ENCODE data around the gene PHACTR1. TPM values are rescaled to one million over a fixed set of nuclear protein-coding genes. Genes with fewer than 3 reads are reported as not detected.
"Not testable (repeated sequence)": the region's sequence is repeated elsewhere in the genome, so short reads cannot be mapped to it uniquely, and the experiment has no call there.

The PHACTR1 gene
- total and polyA plus RNA-seq, 4 experiments from 2014 or later, result 0.03 to 0.44 (median 0.42) TPM

- no peaks in the 10 kb centered on the region for H3K9me3 Mint-ChIP-seq
- CTCF ChIA-PET (ENCODE audit: partially characterized antibody), result interaction anchor here (1.1 kb wide), 1 partner anchor 19 kb away, joined by 4 read pairs; no protein-coding TSS in a partner anchor
- no peak overlapping the region for H3K27ac ChIP-seq (ENCODE audit: low read depth, low read length)
Measured at GRCh38 chr6:12939314-12939713, 222.7 kb downstream of the PHACTR1 start.

GRCh38 chr6:12941422-12941821 lies 224.9 kb downstream of the PHACTR1 start:
- Mint-ChIP-seq H3K4me3 (no peak overlapping the region), H3K36me3 (no peaks in the 10 kb centered on the region), H3K27ac (no peak overlapping the region), H3K27me3 (peaks cover 8% of the 10 kb centered on the region in 2 donors), H3K4me1 (no peaks in the 10 kb centered on the region), H3K9me3 (no peaks in the 10 kb centered on the region)
- intact Hi-C loops (cut with micrococcal nuclease), result no loop called here
- CTCF ChIA-PET (ENCODE audit: partially characterized antibody), result no interaction called here
- H3K36me3 ChIP-seq (ENCODE audit: insufficient read depth, low read length), result no peaks in the 10 kb centered on the region
- no peaks in the 10 kb centered on the region for H3K9me3 ChIP-seq (ENCODE audit: control insufficient read depth in 1 of 2, low read length in 2 of 2)
- H3K4me3 ChIP-seq (ENCODE audit: low read length in 2 of 2), result no peak overlapping the region
- no peaks in the 10 kb centered on the region for H3K27me3 ChIP-seq (ENCODE audit: insufficient read depth, low read length)
- POLR2A ChIA-PET (ENCODE audit: partially characterized antibody), result no interaction called here
- no peak overlapping the region for H3K27ac ChIP-seq (ENCODE audit: low read depth, low read length)
- DNase-seq, result no peak
- no peaks in the 10 kb centered on the region for H3K4me1 ChIP-seq (ENCODE audit: insufficient read depth, low read length)

More at GRCh38 chr6:12939314-12939713, 222.7 kb downstream of the PHACTR1 start:
- POLR2A ChIA-PET (ENCODE audit: partially characterized antibody), result no interaction called here
- intact Hi-C loops (cut with micrococcal nuclease), result no loop called here
- H3K9me3 ChIP-seq (ENCODE audit: control insufficient read depth in 1 of 2, low read length in 2 of 2), result no peaks in the 10 kb centered on the region
- H3K27me3 ChIP-seq (ENCODE audit: insufficient read depth, low read length), result no peaks in the 10 kb centered on the region
- no peak for DNase-seq
- Mint-ChIP-seq H3K4me3 (no peak overlapping the region), H3K27me3 (peaks cover 1 to 2% of the 10 kb centered on the region in 2 donors), H3K4me1 (no peaks in the 10 kb centered on the region), H3K27ac (no peak overlapping the region), H3K36me3 (no peaks in the 10 kb centered on the region)
- no peaks in the 10 kb centered on the region for H3K36me3 ChIP-seq (ENCODE audit: insufficient read depth, low read length)
- H3K4me3 ChIP-seq (ENCODE audit: low read length in 2 of 2), result no peak overlapping the region
- no peaks in the 10 kb centered on the region for H3K4me1 ChIP-seq (ENCODE audit: insufficient read depth, low read length)

GRCh38 chr6:12943549-12943948 lies 227.0 kb downstream of the PHACTR1 start:
- Mint-ChIP-seq H3K4me1 (no peaks in the 10 kb centered on the region), H3K27ac (no peak overlapping the region), H3K4me3 (no peak overlapping the region), H3K9me3 (no peaks in the 10 kb centered on the region), H3K36me3 (no peaks in the 10 kb centered on the region), H3K27me3 (peaks cover 8 to 9% of the 10 kb centered on the region in 2 donors)
- Histone ChIP-seq H3K36me3 (ENCODE audit: insufficient read depth, low read length) (no peaks in the 10 kb centered on the region), H3K4me3 (ENCODE audit: low read length in 2 of 2) (no peak overlapping the region), H3K27me3 (ENCODE audit: insufficient read depth, low read length) (no peaks in the 10 kb centered on the region), H3K27ac (ENCODE audit: low read depth, low read length) (no peak overlapping the region), H3K9me3 (ENCODE audit: control insufficient read depth in 1 of 2, low read length in 2 of 2) (no peaks in the 10 kb centered on the region), H3K4me1 (ENCODE audit: insufficient read depth, low read length) (no peaks in the 10 kb centered on the region)
- no peak for DNase-seq
- ChIA-PET POLR2A (ENCODE audit: partially characterized antibody) (no interaction called here), CTCF (ENCODE audit: partially characterized antibody) (no interaction called here)
- intact Hi-C loops (cut with micrococcal nuclease), result no loop called here

- Mint-ChIP-seq H3K27me3 (peaks cover 8 to 9% of the 10 kb centered on the region in 2 donors), H3K27ac (no peak overlapping the region), H3K4me1 (no peaks in the 10 kb centered on the region), H3K9me3 (no peaks in the 10 kb centered on the region), H3K36me3 (no peaks in the 10 kb centered on the region), H3K4me3 (no peak overlapping the region)
- no peaks in the 10 kb centered on the region for H3K9me3 ChIP-seq (ENCODE audit: control insufficient read depth in 1 of 2, low read length in 2 of 2)
- no peak for DNase-seq
- no peaks in the 10 kb centered on the region for H3K4me1 ChIP-seq (ENCODE audit: insufficient read depth, low read length)
- ChIA-PET POLR2A (ENCODE audit: partially characterized antibody) (no interaction called here), CTCF (ENCODE audit: partially characterized antibody) (no interaction called here)
- no peaks in the 10 kb centered on the region for H3K27me3 ChIP-seq (ENCODE audit: insufficient read depth, low read length)
- no peak overlapping the region for H3K4me3 ChIP-seq (ENCODE audit: low read length in 2 of 2)
- intact Hi-C loops (cut with micrococcal nuclease), result no loop called here
- no peaks in the 10 kb centered on the region for H3K36me3 ChIP-seq (ENCODE audit: insufficient read depth, low read length)
- H3K27ac ChIP-seq (ENCODE audit: low read depth, low read length), result no peak overlapping the region
Measured at GRCh38 chr6:12944001-12944400, 227.4 kb downstream of the PHACTR1 start.

- H3K36me3 ChIP-seq (ENCODE audit: insufficient read depth, low read length); H3K9me3 Mint-ChIP-seq; H3K27me3 ChIP-seq (ENCODE audit: insufficient read depth, low read length); CTCF ChIA-PET (ENCODE audit: partially characterized antibody); H3K27ac Mint-ChIP-seq; POLR2A ChIA-PET (ENCODE audit: partially characterized antibody); DNase-seq; H3K36me3 Mint-ChIP-seq; H3K9me3 ChIP-seq (ENCODE audit: control insufficient read depth in 1 of 2, low read length in 2 of 2); H3K27me3 Mint-ChIP-seq; H3K27ac ChIP-seq (ENCODE audit: low read depth, low read length); H3K4me1 Mint-ChIP-seq; intact Hi-C loops (cut with micrococcal nuclease); H3K4me3 ChIP-seq (ENCODE audit: low read length in 2 of 2); H3K4me1 ChIP-seq (ENCODE audit: insufficient read depth, low read length); H3K4me3 Mint-ChIP-seq: not testable (repeated sequence)
Measured at GRCh38 chr6:12944528-12944927, 228.0 kb downstream of the PHACTR1 start.

GRCh38 chr6:12947151-12947871 lies 230.7 kb downstream of the PHACTR1 start:
- no peaks in the 10 kb centered on the region for H3K4me1 Mint-ChIP-seq
- H3K27me3 ChIP-seq (ENCODE audit: insufficient read depth, low read length), result no peaks in the 10 kb centered on the region
- ChIA-PET POLR2A (ENCODE audit: partially characterized antibody) (no interaction called here), CTCF (ENCODE audit: partially characterized antibody) (no interaction called here)
- intact Hi-C loops (cut with micrococcal nuclease), result no loop called here
- no peak overlapping the region for H3K27ac Mint-ChIP-seq
- no peaks in the 10 kb centered on the region for H3K36me3 ChIP-seq (ENCODE audit: insufficient read depth, low read length)
- H3K36me3 Mint-ChIP-seq, result no peaks in the 10 kb centered on the region
- H3K4me3 Mint-ChIP-seq, result no peak overlapping the region
- no peak for DNase-seq
- H3K27me3 Mint-ChIP-seq, result peaks cover 9 to 18% of the 10 kb centered on the region in 2 donors
- no peaks in the 10 kb centered on the region for H3K9me3 ChIP-seq (ENCODE audit: control insufficient read depth in 1 of 2, low read length in 2 of 2)
- no peaks in the 10 kb centered on the region for H3K4me1 ChIP-seq (ENCODE audit: insufficient read depth, low read length)
- no peaks in the 10 kb centered on the region for H3K9me3 Mint-ChIP-seq
- no peak overlapping the region for H3K27ac ChIP-seq (ENCODE audit: low read depth, low read length)
- H3K4me3 ChIP-seq (ENCODE audit: low read length in 2 of 2), result no peak overlapping the region

- H3K9me3 Mint-ChIP-seq, result no peaks in the 10 kb centered on the region
- H3K4me3 ChIP-seq (ENCODE audit: low read length in 2 of 2), result no peak overlapping the region
- intact Hi-C loops (cut with micrococcal nuclease), result no loop called here
- H3K4me1 ChIP-seq (ENCODE audit: insufficient read depth, low read length), result no peaks in the 10 kb centered on the region
- no peaks in the 10 kb centered on the region for H3K9me3 ChIP-seq (ENCODE audit: control insufficient read depth in 1 of 2, low read length in 2 of 2)
- ChIA-PET CTCF (ENCODE audit: partially characterized antibody) (no interaction called here), POLR2A (ENCODE audit: partially characterized antibody) (no interaction called here)
- H3K27me3 ChIP-seq (ENCODE audit: insufficient read depth, low read length), result no peaks in the 10 kb centered on the region
- no peak overlapping the region for H3K4me3 Mint-ChIP-seq
- peaks cover 13 to 22% of the 10 kb centered on the region in 2 donors for H3K27me3 Mint-ChIP-seq
- no peak for DNase-seq
- no peak overlapping the region for H3K27ac ChIP-seq (ENCODE audit: low read depth, low read length)
- no peaks in the 10 kb centered on the region for H3K36me3 ChIP-seq (ENCODE audit: insufficient read depth, low read length)
- no peaks in the 10 kb centered on the region for H3K36me3 Mint-ChIP-seq
- H3K27ac Mint-ChIP-seq, result no peak overlapping the region
- no peaks in the 10 kb centered on the region for H3K4me1 Mint-ChIP-seq
Measured at GRCh38 chr6:12947967-12948366, 231.4 kb downstream of the PHACTR1 start.

All from CD4-positive, alpha-beta memory T cell (primary cell).